Stimulated activated CD4-positive, alpha-beta T cell treated with anti-CD3 and anti-CD28 coated beads, Interleukin-2, amount 100 ng/mL, for 4 hours (primary cell): ENCODE results near the gene STARD7.
A peak's percentile ranks its signal among the peaks of the same experiment; 100 is the strongest.

Experiments
- DNase-seq: peaks from one replicate; pipeline ENCODE4 v3.0.0-alpha.2; 2020; ENCODE audit warnings: low read depth

The STARD7 gene

DNA sequence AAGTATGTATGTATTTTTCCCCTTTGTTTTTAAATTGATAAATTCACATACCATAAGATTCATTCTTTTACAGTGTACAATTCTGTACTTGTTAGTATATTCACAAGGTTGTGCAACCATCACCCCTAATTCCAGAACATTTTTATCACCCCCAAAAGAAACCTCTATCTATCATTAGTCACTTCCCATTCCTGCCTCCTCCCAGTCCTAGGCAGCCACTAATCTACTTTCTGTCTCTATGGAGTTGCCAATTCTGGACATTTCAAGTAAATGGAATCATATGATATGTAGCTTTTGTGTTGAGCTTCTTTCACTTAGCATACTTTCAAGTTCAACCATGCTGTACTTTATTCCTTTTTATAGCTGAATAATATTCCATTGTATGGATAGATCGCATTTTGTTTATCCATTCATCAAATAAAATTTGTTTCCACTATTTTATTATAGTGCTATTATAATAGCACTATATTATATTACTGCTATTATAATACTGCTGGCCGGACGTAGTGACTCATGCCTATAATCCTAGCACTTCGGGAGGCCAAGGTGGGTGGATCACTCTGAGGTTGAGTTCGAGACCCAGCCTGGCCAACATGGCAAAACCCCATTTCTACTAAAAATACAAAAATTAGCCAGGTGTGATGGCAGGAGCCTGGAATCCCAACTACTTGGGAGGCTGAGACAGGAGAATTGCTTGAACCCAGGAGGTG lies 10.9 kb downstream of the STARD7 start:
- no peak for DNase-seq

DNA sequence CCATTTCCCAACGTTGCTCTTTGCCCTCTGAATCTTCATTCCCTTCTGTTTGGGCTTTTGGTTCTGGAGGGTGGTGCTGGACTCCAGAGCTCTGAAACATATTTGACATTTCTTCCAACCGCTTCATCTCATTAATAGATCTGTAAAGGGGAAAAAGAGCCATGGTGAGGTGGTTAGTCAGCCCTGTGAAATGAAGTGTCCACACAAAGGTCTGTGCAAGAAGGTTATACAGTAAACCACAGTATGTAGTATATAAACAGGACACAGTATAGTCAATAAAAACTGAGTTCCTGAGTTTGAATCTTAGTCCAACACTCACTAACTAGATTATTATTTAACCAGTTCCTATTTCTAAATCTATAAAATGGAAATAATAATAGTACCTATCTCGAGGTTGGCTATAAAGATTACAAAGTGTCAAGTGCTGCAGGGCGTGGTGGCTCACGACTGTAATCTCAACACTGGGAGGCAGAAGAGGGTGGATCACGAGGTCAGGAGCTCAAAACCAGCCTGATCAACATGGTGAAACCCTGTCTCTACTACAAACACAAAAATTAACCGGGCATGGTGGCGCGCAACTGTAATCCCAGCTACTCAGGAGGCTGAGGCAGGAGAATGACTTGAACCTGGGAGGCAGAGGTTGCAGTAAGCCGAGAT lies 13.1 kb downstream of the STARD7 start:
- DNase-seq, result no peak

DNA sequence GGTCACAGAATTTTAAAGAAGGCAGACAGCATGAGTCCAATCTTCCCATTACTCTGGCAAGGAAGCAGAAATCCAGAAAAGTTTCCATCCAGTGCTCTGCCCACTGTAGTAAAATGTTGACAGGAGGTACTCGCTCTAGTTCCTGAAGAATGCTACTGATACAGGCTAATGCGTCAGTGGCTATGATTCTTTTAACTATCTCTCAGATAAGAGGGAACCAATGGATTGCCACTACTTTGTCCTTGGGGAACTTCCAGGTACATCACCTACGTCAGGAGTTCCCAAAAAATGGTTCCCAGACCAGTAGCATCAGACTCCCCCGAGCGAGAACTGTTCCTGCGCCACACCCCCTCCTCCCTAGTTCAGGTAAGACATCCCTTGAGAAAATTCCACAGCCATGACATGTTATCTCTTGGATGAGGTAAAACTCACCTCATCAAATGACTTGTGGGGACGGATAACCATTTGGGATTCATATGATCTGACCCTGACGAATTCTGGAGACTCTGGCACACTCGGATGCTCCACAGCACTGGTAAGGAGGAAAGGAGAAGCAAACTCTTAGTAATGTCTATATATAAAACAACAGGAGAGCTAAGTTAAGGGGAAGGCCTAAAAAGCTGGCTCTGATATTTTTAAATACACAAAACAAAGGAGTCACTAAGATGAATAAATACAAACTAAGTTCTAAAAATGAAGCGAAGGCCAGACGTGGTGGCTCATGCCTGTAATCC lies 16.5 kb downstream of the STARD7 start:
- no peak for DNase-seq

DNA sequence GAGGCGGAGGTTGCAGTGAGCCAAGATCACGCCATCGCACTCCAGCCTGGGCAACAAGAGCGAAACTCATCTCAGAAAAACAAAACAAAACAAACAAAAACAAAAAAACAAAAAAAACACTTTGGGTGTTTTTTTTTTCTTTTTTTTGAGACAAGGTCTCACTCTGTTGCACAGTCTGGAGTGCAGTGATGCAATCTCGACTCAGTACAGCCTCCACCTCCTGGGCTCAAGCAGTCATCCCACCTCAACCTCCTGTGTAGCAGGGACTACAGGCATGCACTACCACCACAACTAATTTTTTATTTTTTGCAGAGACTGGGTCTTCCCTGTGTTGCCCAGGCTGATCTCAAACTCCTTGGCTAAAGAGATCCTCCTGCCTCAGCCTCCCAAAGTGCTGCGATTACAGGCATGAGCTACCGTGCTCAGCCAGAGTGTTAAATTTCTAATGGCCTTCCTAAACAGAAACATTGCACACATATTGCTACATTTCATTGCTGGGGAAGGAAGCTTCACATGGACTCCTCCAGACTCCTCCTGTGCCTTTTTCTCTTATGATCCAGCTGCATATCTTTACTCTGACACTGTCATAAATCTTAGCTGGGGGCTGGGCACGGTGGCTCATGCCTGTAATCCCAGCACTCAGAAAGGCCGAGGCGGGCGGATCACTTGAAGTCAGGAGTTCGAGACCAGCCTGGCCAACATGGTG lies 19.7 kb downstream of the STARD7 start:
- no peak for DNase-seq

DNA sequence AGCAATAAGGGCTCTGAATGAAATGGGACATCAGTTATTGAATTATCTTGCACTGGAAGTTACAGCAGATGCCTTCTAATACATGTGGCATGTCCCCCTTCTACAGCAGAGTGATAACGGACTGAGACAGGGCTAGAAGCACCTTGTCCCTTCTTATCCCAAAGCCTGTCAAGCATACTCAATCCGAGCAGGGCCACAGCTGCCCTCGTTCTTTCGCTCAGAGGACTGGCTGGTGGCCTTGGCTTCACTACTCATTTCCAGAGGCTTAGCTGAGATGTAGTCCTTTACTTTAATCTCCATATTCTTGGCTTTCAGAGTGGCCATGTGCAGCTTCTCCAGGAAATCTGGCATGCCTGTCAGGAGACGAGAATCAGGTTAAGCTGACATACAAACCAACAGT lies 22.1 kb downstream of the STARD7 start:
- no peak for DNase-seq

DNA sequence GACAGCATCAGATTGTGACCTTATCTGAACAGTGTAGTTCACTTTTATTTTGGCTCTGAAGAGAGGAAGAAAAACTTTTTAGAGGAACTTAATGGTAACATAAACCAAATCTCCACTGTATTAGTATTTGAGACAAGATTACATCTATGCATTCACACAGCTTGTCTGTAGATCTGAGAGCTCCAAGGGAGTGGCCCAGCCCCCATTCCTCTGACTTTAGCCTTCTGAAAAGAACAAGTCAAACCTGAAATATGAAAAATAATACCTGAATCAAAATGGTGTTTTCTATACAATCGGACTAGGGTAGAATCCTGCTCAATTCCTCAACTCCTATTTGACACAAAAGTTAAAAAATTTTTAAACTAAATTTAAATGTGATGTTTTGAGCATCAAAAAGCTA lies 23.1 kb downstream of the STARD7 start:
- DNase-seq, result no peak

DNA sequence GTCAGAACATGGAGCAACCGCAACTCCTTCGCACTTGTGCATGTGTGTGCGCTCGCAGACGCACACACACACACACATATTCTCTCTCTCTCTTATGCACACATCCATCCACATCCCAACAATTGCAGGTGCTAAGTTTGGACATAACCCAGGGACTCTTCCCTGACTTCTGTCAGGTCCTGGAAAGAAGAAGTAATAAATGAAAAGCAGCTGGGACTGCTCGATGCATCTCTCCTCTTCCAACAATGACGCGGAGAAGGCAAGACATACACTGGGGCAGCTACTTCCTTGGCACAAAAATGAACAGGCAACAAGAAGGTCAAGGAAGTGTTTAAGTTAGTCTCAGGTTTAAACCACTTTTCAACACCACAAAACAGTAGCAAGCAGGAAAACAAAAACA lies 23.6 kb downstream of the STARD7 start:
- no peak for DNase-seq

DNA sequence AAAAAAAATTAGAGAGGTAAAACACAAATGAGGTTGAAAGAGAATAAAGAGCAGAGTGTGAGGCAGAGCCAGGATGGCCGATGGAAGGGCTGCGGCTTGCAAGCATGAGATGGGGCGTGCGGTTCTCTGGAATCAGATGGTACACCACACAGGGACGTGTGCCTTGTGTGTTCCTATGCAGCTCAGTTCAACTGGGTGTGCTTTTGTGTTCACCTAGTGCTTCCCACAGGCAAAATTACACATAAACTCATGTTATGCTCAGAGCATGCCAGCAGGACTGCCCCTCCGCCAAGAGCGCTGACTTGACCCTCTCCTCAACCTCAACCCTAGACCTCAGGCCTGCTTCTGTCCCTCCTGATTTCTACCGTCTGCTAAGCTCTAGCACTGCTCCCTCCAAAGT lies 24.4 kb downstream of the STARD7 start:
- no peak for DNase-seq

DNA sequence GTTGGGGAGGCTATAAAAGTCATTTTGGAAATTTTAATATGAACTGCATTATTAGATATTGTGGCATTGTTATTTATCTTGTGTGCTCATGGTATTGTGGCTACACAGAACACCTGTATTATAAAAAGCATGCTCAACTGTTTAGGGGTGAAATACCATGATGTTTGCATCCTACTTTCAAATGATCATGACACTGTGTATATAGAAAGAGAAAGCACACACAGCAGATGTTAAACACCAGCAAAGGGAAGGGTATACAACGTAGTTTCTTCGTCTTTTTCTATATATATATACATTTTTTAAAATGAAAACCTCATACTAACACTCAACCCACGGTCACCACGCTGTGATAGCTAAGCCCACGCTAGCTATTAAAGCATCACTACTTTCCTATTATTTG lies 27.1 kb downstream of the STARD7 start:
- no peak for DNase-seq

DNA sequence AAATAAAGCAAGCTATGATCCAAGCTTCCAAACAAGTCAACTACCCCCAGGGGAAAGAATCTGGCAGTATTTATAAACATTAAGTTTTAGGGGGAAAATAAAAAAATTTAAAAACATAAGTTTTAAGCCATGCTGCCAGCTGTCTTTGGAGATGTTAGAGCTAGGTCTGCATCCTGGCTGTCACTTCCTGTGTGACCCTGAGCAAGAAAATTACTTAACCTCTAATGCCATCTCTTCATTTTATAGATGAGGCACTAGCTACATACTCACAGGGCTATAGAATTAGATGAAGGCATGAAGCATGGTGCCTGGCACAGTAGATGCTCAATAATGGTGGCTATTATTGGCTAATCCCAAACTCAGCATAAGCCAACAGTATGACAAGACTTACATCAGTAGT lies 28.1 kb downstream of the STARD7 start:
- no peak for DNase-seq

DNA sequence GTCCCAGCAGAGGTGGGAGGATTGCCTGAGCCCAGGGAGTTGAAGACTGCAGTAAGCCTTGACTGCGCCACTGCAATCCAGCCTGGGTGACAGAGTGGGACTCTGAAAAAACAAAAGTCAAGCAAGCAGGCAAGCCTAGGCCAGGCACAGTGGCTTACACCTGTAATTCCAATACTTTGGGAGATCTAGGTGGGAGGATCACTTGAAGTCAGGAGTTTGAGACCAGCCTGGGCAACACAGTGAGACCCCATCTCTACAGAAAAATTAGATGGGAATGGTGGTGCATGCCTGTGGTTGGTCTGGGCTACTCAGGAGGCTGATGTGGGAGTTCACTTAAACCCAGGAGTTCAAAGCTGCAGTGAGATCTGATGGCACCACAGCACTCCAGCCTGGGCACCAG lies 28.6 kb downstream of the STARD7 start:
- DNase-seq, result no peak

DNA sequence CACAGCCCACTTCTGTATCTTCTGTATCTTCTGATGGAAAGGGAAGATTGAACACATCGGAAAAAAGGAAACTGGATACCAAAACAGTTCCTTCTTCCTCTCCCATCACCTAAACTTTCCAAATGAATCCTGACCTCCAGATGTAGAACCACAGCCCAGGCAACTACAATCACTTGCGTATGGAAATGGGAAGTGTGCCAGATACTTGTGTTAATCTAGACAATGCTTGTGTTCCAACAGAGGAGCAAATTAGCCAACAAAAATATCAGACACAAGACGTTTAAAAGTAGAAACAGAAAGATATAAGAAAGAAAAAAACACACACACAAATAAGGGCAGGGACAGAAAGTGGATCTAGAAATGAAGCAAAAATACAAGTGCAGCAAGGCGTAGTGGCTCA lies 32.0 kb downstream of the STARD7 start:
- no peak for DNase-seq

DNA sequence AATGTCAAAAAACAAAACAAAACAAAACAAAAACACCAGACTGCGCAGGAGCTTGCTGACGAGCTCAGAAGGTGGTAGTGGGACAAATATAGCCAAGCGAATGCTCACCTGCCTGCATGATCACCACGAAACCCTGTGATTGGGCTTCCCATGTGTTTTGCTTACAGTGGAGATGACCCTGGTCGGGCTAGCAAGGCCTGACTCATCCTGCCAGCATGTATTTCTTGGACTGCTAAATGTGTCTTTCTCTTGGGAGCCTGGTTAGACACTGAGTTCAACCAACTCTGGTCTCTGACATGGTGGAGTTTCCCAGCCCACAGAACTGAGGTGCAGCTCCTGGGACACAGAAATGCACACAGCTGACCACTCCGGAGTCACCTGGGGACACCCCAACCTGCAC lies 32.7 kb downstream of the STARD7 start:
- DNase-seq, result no peak

DNA sequence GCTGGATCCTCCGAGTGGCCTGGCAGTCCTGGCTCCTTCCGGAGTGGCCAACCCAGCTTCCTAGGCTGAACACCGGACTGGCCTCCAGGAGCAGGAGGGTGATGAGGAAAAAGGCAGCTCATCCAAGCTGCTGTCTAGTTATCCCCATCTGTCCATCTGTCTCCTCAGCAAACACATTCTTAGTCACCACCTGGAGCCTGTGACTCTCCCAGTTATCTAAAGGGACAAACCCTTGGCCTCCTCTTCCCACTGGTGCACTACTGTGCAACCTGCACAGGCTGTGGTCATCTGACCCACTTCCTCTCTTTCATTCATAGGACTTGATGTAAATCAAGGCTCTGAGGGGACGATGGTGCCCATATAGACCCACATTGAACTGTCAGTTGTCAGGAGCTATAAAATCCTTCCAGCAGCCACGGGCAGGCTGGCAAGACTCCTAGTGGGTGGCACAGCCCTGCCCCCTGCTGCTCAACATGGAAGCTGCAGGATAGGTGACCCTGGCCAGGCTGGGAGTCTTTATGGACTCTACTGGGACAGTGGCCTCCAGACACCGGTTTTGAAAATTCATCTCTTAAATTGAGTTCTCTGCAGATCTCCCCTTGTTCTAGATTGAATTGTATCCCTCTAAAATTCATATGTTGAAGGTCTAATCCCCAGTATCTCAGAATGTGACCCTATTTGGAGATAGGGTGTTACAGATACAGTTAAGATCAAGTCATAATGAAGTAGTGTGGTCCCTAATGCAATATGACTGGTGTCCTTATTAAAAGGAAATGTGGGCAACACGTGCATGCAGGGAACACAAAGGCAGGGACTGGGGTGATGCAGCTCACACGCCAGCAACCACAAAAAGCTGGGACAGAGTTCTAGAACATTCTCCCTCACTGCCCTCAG lies 34.1 kb downstream of the STARD7 start:
- DNase-seq, result peak; percentile 76

DNA sequence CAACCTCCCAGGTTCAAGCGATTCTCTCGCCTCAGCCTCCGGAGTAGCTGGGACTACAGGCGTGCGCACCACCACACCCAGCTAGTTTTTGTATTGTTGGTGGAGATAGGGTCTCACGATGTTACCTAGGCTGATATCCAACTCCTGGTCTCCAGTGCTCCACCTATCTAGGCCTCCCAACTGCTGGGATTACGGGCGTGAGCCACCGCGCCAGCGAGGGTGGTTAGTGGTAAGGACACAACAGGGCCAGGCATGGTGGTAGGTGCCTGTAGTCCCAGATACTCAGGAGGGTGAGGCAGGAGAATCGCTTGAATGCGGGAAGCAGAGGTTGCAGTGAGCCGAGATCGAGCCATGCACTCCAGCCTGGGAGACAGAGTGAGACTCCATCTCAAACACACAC lies 36.8 kb downstream of the STARD7 start:
- DNase-seq, result no peak

DNA sequence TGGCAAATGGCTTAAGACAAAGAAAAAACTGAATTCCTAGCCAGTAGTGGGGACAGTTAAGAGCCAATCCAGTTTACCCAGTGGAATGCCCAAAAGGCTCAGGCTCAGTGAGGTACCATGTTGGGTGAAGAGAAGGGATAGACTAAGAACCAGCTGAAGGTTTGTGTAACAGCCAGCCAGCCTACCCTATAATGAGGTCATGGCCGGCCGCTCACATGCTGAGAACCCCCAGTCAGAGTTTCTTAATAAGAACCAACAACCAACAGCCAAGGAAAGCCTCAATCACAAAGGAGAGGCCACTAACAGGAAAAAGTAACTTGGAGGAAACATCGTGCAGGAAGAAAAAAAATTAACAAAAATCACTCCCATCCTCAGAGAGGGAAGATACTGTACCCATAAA lies 38.0 kb downstream of the STARD7 start:
- no peak for DNase-seq

DNA sequence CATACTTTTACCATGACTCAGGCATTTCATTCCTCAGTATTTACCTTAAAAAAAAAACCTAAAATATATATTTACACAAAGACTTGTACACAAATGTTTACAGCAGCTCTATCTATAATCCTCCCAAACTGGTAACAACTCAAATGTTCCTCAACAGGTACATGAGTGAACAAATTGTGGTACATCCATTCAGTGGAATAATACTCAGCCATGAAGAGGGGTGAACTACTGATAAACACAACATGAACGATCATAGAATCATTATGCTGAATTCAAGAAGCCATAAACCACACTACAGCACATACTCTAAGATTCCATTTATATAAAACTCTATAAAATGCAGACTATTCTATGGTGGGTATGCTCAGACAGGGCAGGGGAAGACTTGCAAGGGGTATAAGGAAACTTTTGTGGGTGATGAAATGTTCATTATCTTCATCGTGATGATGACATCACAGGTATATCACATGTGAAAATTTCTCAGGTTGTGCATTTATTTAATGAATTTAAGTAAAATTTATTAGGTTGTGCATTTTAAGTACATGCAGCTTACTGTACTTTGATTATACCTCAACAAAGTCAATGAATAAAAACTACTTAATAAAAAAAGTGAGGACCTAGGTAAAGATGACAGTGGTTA lies 38.6 kb downstream of the STARD7 start:
- DNase-seq, result no peak

DNA sequence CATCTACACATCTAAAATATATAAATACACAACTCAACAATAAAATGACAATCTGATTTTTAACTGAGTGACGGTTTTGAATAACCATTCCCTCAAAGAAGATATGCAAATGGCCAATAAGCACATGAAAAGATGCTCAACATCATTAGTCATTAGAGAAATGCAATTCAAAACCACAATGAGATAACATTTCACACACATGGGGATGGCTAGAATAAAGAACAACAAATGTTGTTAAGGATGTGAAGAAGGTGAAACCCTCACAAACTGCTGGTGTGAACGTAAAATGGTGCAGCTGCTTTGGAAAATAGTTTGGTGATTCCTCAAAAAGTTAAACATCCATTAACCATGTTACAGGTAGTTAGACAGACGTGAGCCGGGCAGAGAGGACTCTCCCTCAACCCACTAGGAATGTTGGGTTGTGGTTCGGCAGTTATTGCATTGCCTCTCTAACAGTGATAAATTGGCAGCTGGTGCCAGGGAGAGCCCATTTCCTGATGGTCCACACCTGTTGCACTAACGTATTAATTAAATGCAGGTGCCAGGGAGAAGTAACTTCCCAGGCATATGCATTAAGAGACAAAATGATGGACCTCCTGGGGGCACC lies 41.1 kb downstream of the STARD7 start:
- DNase-seq, result no peak

DNA sequence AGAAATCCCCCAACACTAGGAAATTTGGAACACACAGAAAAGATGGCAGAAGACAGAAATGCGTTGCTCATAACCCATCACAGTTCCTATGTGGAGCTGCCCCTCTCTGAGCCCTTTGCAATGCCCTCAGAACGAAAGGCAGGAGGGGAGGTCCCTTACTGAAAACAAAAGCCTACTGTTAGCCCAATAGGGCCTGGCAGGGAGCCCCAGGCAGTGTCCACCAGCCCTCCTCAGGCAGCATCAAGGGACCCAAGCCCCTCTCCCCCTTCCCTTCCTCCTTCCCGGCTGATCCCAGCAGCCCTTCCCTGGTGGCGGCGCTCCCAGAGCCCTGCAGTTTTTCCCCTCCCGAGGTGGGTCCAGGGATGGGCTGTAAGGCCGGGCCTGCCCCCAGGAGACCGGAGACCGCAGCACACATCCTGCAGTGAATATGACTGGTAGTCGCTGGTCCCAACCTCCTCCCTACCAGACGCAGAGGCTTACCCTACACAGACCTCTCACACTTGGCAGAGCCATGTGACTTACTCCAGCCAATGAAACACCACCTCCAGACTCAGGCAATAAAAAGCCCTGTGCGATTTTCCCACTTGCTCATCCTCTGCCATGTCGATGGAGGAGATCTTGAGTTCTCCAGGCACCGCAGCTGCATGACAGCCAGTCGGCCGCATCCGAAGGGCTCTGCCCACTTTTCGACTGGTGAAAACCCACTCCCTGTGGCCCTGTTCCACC lies 44.0 kb downstream of the STARD7 start:
- DNase-seq, result peak; percentile 40

DNA sequence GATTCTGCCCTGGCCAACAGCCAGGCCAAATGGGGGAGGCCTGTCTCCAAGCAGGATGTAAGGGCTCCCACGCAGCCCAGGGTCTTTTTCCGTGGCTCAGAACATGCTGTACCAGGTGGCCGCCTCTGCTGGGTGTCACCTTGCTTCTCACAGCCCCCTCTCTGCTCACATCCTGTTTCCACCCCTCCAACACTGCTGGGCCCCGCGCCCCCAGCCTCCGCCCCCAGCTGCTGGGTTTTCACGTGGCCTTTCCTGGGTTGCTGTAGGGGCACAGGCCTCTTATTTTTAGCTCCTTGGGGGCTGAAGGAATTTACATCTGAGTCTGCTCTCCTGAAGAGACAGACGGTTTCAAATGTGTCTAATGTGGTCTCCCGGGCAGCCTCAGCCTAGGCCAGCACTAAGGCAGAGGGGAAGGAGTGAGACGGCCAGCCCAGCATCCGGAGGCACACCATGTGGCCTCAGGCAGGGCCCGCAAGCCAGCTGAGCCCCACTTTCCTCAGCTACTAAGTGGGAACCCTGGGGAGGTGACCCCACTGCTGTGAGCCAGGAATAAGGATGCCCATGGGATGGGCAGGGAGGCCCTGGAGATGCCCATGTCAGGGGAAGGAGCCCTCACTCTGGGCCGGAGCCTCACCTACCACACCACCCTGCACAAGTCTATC lies 44.7 kb downstream of the STARD7 start:
- peak; percentile 89 for DNase-seq
